ENCODE results near the gene PROM1.

PROM1 gene

DNA sequence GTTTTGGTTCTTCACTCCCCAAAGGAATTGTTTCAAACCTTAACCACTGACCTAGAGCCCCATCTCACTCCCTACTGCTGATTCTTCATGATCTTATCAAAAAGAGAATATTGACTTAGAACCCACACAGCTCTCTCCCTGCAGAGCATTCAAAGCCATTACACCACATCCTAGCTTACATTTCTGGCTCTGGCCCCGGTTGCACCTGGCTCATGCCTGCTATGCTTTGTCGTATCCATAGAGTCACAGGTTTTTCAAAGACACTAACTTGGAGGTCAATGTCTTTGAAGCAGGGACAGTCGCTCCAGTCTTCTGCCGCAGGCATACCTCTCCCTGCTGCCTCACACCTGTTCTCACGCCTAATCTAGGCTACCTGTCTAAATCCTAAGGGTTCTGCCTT lies 78.1 kb downstream of the PROM1 start:
- Histone ChIP-seq H3K23ac (ENCODE audit: low read length) (no peak overlapping the region), H4K8ac (ENCODE audit: low read depth, low read length) (no peak overlapping the region), H2AFZ (ENCODE audit: insufficient read depth, low read length, poor library complexity) (no peak overlapping the region), H3K14ac (ENCODE audit: low read length) (no peak overlapping the region), H3K79me2 (ENCODE audit: control insufficient read depth, insufficient read depth, low read length, poor library complexity) (no peaks in the 10 kb centered on the region), H2BK5ac (ENCODE audit: low read depth, low read length, poor library complexity) (no peak overlapping the region), H2AK5ac (ENCODE audit: low read length) (no peak overlapping the region), H3K36me3 (ENCODE audit: control insufficient read depth in 1 of 2, insufficient read depth in 2 of 2, low read length in 2 of 2) (peaks cover 3 to 7% of the 10 kb centered on the region in 2 experiments), H3K4me3 (ENCODE audit: low read depth, low read length) (no peak overlapping the region), H3K4me1 (ENCODE audit: control insufficient read depth in 1 of 2, insufficient read depth in 2 of 2, low read length in 2 of 2) (peaks cover 0 to 2% of the 10 kb centered on the region in 2 experiments), H3K4ac (ENCODE audit: low read depth, low read length) (no peak overlapping the region), H3K18ac (ENCODE audit: low read length) (no peak overlapping the region), H3K4me2 (ENCODE audit: low read length) (no peak overlapping the region), H4K12ac (ENCODE audit: low read depth, low read length) (no peak overlapping the region), H3K27me3 (ENCODE audit: insufficient read depth, low read length) (no peaks in the 10 kb centered on the region), H4K91ac (ENCODE audit: low read depth, low read length) (no peak overlapping the region), H3K27ac (ENCODE audit: low read depth, low read length) (no peak overlapping the region), H3K79me1 (ENCODE audit: low read length) (no peaks in the 10 kb centered on the region), H3K9me3 (ENCODE audit: insufficient read depth, low read depth, low read length) (no peaks in the 10 kb centered on the region), H3K9ac (ENCODE audit: low read length) (peak overlapping the region; percentile 1), H2BK12ac (ENCODE audit: low read length) (no peak overlapping the region), H2BK120ac (ENCODE audit: insufficient read depth, low read length, poor library complexity) (no peak overlapping the region)
- no peak for DNase-seq
- no CpG with 5 or more reads among the region's 5 CpGs for WGBS (ENCODE audit: extremely low coverage, insufficient coverage, insufficient read length)

GRCh38 chr4:16001484-16001858 lies 82.4 kb downstream of the PROM1 start:
- no peak overlapping the region for H3K18ac ChIP-seq (ENCODE audit: low read length)
- H2AFZ ChIP-seq (ENCODE audit: insufficient read depth, low read length, poor library complexity) = no peak overlapping the region
- WGBS (ENCODE audit: extremely low coverage, insufficient coverage, insufficient read length) = no CpG with 5 or more reads among the region's 4 CpGs
- no peak overlapping the region for H3K4ac ChIP-seq (ENCODE audit: low read depth, low read length)
- H4K8ac ChIP-seq (ENCODE audit: low read depth, low read length) = no peak overlapping the region
- H3K79me2 ChIP-seq (ENCODE audit: control insufficient read depth, insufficient read depth, low read length, poor library complexity) = no peaks in the 10 kb centered on the region
- peaks cover 3 to 6% of the 10 kb centered on the region in 2 experiments for H3K36me3 ChIP-seq (ENCODE audit: control insufficient read depth in 1 of 2, insufficient read depth in 2 of 2, low read length in 2 of 2)
- H3K4me3 ChIP-seq (ENCODE audit: low read depth, low read length) = no peak overlapping the region
- no peak overlapping the region for H3K23ac ChIP-seq (ENCODE audit: low read length)
- peaks cover 0 to 2% of the 10 kb centered on the region in 2 experiments for H3K4me1 ChIP-seq (ENCODE audit: control insufficient read depth in 1 of 2, insufficient read depth in 2 of 2, low read length in 2 of 2)
- H3K9me3 ChIP-seq (ENCODE audit: insufficient read depth, low read depth, low read length) = no peaks in the 10 kb centered on the region
- H2BK12ac ChIP-seq (ENCODE audit: low read length) = no peak overlapping the region
- H3K27me3 ChIP-seq (ENCODE audit: insufficient read depth, low read length) = no peaks in the 10 kb centered on the region
- DNase-seq = peak; percentile 53 to 76
- no peaks in the 10 kb centered on the region for H3K79me1 ChIP-seq (ENCODE audit: low read length)
- no peak overlapping the region for H2BK120ac ChIP-seq (ENCODE audit: insufficient read depth, low read length, poor library complexity)
- no peak overlapping the region for H3K27ac ChIP-seq (ENCODE audit: low read depth, low read length)
- H3K14ac ChIP-seq (ENCODE audit: low read length) = no peak overlapping the region
- no peak overlapping the region for H4K91ac ChIP-seq (ENCODE audit: low read depth, low read length)
- H4K12ac ChIP-seq (ENCODE audit: low read depth, low read length) = no peak overlapping the region
- no peak overlapping the region for H3K9ac ChIP-seq (ENCODE audit: low read length)
- H2AK5ac ChIP-seq (ENCODE audit: low read length) = no peak overlapping the region
- H3K4me2 ChIP-seq (ENCODE audit: low read length) = no peak overlapping the region
- H2BK5ac ChIP-seq (ENCODE audit: low read depth, low read length, poor library complexity) = no peak overlapping the region

DNA sequence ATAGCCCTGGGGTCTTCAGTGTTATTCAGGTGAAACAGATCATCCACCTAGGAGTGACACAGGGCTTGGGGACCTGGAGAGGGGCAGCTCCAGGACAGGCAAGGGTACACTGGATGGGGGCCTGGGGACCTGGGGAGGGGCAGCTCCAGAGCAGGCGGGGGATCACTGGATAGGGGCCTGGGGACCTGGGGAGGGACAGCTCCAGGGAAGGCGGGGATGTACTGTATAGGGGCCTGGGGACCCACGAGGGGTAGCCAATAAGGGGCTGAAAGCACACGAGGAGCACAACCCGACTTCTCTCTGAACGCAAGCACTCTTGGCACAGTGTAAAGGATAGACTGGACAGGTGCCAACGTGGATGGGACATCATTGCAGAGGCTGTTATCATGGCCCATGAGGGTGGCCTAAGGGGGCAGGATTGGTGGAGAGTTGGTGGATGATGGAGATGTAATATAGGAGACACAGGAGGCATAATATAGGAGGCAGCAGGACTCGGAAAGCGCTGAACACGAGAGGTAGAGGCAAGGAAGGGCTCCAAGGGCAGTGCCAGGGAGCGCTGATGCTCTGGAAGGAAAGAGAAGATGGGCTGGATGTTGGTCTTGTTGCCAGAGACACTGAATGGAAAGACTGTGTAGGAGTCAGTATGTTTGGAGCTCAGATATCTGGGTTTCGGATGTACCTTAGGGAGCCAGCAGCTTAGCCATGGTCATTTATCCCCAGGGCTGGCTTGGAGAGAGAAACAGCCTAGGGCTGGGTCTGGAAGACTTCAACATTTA lies 82.9 kb downstream of the PROM1 start:
- H4K8ac ChIP-seq (ENCODE audit: low read depth, low read length) = no peak overlapping the region
- H4K12ac ChIP-seq (ENCODE audit: low read depth, low read length) = no peak overlapping the region
- no peak overlapping the region for H2BK12ac ChIP-seq (ENCODE audit: low read length)
- no peak for DNase-seq
- H3K23ac ChIP-seq (ENCODE audit: low read length) = no peak overlapping the region
- H2BK5ac ChIP-seq (ENCODE audit: low read depth, low read length, poor library complexity) = no peak overlapping the region
- H3K27me3 ChIP-seq (ENCODE audit: insufficient read depth, low read length) = no peaks in the 10 kb centered on the region
- H3K4me2 ChIP-seq (ENCODE audit: low read length) = no peak overlapping the region
- H2BK120ac ChIP-seq (ENCODE audit: insufficient read depth, low read length, poor library complexity) = no peak overlapping the region
- no peaks in the 10 kb centered on the region for H3K79me1 ChIP-seq (ENCODE audit: low read length)
- H3K36me3 ChIP-seq (ENCODE audit: control insufficient read depth in 1 of 2, insufficient read depth in 2 of 2, low read length in 2 of 2) = peaks cover 0 to 3% of the 10 kb centered on the region in 2 experiments
- H3K18ac ChIP-seq (ENCODE audit: low read length) = no peak overlapping the region
- H3K79me2 ChIP-seq (ENCODE audit: control insufficient read depth, insufficient read depth, low read length, poor library complexity) = no peaks in the 10 kb centered on the region
- no peak overlapping the region for H4K91ac ChIP-seq (ENCODE audit: low read depth, low read length)
- no peak overlapping the region for H3K4ac ChIP-seq (ENCODE audit: low read depth, low read length)
- no peak overlapping the region for H3K9ac ChIP-seq (ENCODE audit: low read length)
- H3K14ac ChIP-seq (ENCODE audit: low read length) = no peak overlapping the region
- H3K9me3 ChIP-seq (ENCODE audit: insufficient read depth, low read depth, low read length) = no peaks in the 10 kb centered on the region
- peaks cover 0 to 2% of the 10 kb centered on the region in 2 experiments for H3K4me1 ChIP-seq (ENCODE audit: control insufficient read depth in 1 of 2, insufficient read depth in 2 of 2, low read length in 2 of 2)
- H2AFZ ChIP-seq (ENCODE audit: insufficient read depth, low read length, poor library complexity) = no peak overlapping the region
- no peak overlapping the region for H2AK5ac ChIP-seq (ENCODE audit: low read length)
- no peak overlapping the region for H3K4me3 ChIP-seq (ENCODE audit: low read depth, low read length)
- WGBS (ENCODE audit: extremely low coverage, insufficient coverage, insufficient read length) = no CpG with 5 or more reads among the region's 12 CpGs
- no peak overlapping the region for H3K27ac ChIP-seq (ENCODE audit: low read depth, low read length)

- H3K9ac ChIP-seq (ENCODE audit: low read length) = no peak overlapping the region
- H3K18ac ChIP-seq (ENCODE audit: low read length) = no peak overlapping the region
- H3K4me2 ChIP-seq (ENCODE audit: low read length) = no peak overlapping the region
- H2AK5ac ChIP-seq (ENCODE audit: low read length) = no peak overlapping the region
- H3K79me1 ChIP-seq (ENCODE audit: low read length) = no peaks in the 10 kb centered on the region
- no peak overlapping the region for H3K14ac ChIP-seq (ENCODE audit: low read length)
- H2AFZ ChIP-seq (ENCODE audit: insufficient read depth, low read length, poor library complexity) = no peak overlapping the region
- H3K4ac ChIP-seq (ENCODE audit: low read depth, low read length) = no peak overlapping the region
- H3K23ac ChIP-seq (ENCODE audit: low read length) = no peak overlapping the region
- H2BK12ac ChIP-seq (ENCODE audit: low read length) = no peak overlapping the region
- no peak overlapping the region for H3K4me3 ChIP-seq (ENCODE audit: low read depth, low read length)
- no CpG with 5 or more reads among the region's 4 CpGs for WGBS (ENCODE audit: extremely low coverage, insufficient coverage, insufficient read length)
- no peaks in the 10 kb centered on the region for H3K79me2 ChIP-seq (ENCODE audit: control insufficient read depth, insufficient read depth, low read length, poor library complexity)
- H3K27me3 ChIP-seq (ENCODE audit: insufficient read depth, low read length) = no peaks in the 10 kb centered on the region
- no peak overlapping the region for H4K12ac ChIP-seq (ENCODE audit: low read depth, low read length)
- H2BK5ac ChIP-seq (ENCODE audit: low read depth, low read length, poor library complexity) = no peak overlapping the region
- no peak overlapping the region for H2BK120ac ChIP-seq (ENCODE audit: insufficient read depth, low read length, poor library complexity)
- no peak for DNase-seq
- H4K8ac ChIP-seq (ENCODE audit: low read depth, low read length) = no peak overlapping the region
- no peaks in the 10 kb centered on the region for H3K9me3 ChIP-seq (ENCODE audit: insufficient read depth, low read depth, low read length)
- H3K4me1 ChIP-seq (ENCODE audit: control insufficient read depth in 1 of 2, insufficient read depth in 2 of 2, low read length in 2 of 2) = peaks cover 0 to 2% of the 10 kb centered on the region in 2 experiments
- no peak overlapping the region for H4K91ac ChIP-seq (ENCODE audit: low read depth, low read length)
- peaks cover 0 to 2% of the 10 kb centered on the region in 2 experiments for H3K36me3 ChIP-seq (ENCODE audit: control insufficient read depth in 1 of 2, insufficient read depth in 2 of 2, low read length in 2 of 2)
- H3K27ac ChIP-seq (ENCODE audit: low read depth, low read length) = no peak overlapping the region
Measured at GRCh38 chr4:15996773-15997172, 87.0 kb downstream of the PROM1 start.

All from trophoblast cell (in vitro differentiated cells and primary cell).